ENCODE measurements around the gene SH3BGRL3.
A peak's percentile ranks its signal among the peaks of the same experiment; 100 is the strongest.
"Not testable (repeated sequence)": the region's sequence is repeated elsewhere in the genome, so short reads cannot be mapped to it uniquely, and the experiment has no call there.

The SH3BGRL3 gene

GRCh38 chr1:26317146-26317545 is 37.3 kb downstream of the SH3BGRL3 start:
- no peak for DNase-seq (ENCODE audit: low read depth, low spot score)

DNA sequence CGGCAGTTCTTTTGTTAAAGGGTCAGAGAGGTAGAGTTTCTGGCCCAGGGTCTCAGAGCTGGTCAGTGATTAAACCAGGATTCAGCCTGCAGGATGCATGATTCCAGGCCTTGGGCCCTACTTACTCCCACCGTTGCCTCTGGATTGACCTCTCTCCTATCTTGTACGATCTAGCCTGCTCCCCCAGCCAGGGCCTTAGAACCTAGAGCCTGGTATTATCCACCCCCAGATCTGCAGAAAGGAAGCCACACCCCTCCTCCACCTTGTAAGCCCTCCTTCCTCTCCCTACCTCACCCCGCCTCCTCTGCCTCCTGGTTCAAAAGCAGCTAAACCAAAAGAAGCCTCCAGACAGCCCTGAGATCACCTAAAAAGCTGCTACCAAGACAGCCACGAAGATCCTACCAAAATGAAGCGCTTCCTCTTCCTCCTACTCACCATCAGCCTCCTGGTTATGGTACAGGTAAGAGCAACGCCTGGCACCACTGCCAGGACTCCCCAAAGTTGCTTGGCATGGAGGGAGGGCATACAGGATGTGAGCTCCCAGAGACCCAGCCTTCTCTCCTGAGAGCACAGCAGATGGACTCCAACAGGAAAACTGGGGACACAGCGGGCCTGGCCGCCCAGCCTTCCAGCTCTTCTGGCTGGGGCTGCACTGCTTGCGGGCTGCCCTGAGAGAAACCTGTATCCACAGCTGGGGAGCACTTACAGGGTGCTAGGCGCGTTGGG is 37.9 kb downstream of the SH3BGRL3 start, which contains the start of gene CD52:
Gene CD52 (plus strand): TSS at position 347 of the 726 bp plus-strand sequence. CDS start 60 bp downstream, at position 407.
- DNase-seq (ENCODE audit: low read depth, low spot score), result no peak

DNA sequence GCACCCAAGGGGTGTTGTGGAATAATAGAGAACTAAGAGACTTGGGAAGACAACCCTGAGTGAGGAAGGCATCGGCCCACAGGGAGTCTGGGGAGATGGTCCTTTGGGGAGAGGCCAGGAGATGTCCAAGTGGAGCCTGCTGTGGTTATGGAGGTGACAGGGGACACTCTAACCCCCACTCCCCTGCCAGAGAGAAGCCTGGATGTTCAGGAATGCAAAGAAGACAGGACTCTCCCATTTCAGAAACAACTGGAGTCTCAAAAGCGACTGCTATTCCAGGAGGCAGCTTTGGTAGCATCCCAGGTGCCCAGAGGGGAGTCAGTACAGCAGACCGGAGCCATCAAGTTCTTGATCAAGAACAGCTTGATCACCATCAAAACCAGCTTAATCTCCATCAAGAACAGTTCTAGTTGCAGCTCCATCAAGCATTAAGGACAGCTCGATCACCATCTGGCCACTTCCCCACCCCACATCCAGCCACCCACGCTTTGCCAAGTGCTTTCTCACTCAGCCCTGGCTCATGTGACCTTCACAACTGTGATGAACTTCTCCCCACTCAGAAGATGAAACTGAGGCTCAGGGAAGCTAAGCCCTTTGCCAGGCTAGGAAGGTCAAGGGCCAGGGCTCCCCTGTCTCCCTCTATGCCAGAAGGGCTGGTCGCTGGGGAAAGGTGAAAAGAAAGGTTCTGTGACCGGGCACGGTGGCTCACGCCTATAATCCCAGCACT is 38.6 kb downstream of the SH3BGRL3 start:
- no peak for DNase-seq (ENCODE audit: low read depth, low spot score)

DNA sequence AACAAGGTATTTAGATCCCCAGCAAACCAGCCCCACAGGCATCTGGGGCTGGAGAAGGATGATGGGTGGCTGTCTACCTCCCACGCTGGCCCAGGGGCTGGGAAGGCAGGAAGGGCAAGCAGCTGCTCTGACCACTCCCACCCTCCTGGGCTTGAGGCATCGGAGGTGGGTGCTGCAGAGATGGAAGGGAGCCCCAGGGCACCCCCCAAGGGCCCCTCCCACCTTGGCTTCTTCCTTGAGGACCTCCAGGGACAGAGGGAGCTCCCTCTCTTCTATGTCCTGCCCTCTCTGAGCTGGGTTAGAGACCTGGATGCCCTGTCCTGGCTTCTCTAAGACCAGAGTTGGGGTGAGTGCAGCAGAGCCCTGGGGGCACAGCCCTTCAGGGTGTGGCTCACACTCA is 41.0 kb downstream of the SH3BGRL3 start:
- no peak for DNase-seq (ENCODE audit: low read depth, low spot score)

DNA sequence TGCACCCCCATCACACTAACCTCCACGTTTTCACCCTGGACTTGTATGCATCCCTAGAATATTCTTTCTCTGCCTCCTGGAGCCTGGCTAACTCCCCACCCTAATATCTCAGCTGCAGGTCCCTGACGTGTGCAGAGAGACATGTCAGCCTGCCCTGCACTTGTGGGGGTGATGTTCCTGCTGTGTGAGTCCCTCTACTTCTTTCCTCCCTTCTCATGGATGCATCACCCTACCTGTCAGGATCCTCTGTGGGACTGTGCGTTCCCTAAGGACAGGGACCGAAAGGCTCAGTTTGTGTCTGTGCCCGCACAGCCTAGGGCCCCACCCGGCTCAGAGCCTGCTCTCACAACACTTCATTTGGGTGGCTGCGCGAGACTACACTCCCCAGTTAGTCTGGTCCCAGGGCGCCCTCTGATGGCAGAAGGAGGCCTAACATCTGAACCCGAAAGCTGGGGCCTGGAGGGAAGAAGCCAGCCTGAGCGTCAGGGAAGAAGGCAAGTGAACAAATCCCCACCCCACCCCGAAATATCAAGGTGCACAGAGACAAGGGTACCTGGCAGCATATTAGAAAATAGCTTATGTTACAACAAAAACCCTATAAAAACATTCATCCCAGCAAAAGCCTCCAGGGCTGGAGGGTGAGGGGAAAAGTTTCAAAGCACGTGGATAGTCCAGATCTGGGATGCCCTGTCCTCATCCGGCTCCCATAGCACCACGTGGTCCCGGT is 41.6 kb downstream of the SH3BGRL3 start:
- DNase-seq (ENCODE audit: low read depth, low spot score), result peak; percentile 57

DNA sequence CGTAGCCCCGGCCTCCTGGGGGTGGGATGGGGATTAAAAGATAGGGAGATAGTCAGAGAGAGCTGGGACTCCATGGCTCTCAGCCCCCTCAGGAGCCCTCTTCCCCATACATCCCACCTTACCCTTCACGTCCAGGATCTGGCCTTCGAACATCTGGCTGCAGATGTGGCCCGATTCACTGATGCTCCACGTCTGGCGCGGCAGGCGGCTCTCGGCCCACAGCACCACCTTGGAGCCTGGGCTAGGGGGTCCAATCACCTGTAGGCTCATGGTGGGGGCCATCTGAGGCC is 42.1 kb downstream of the SH3BGRL3 start:
- no peak for DNase-seq (ENCODE audit: low read depth, low spot score)

DNA sequence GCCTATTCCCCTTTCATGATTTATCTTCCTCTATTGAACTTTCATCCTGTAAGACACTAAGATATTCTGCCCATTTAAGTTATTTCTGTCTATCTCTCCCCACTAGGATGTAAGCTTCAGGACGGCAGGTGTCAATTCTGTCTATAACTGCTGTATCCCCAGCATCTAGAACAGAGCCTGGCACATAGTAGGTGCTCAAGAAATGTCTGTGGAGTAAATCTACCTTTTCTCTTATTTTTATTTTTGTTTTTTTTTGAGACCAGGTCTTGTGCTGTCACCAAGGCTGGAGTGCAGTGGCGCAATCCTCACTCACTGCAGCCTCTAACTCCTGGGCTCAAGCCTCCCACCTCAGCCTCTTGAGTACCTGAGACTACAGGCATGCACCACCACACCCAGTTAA is 43.5 kb downstream of the SH3BGRL3 start:
- no peak for DNase-seq (ENCODE audit: low read depth, low spot score)

DNA sequence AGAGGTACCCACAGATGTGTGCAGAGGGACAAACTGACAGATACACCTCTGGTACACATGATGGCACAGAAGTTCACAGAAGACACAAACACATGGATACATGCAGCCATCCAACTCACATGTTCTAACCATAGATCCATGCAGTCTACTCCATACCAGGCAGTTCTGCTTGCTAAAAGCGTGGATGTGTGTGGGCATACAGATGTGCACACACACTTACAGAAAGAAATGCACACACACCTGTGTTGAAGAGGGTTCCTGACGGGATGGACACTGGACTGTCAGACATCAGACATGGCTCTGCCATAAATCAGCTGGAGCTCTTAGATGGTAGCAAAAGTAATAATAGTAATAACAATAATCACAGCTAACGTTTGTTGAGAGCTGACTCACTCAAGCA is 44.7 kb downstream of the SH3BGRL3 start:
- DNase-seq (ENCODE audit: low read depth, low spot score), result no peak

DNA sequence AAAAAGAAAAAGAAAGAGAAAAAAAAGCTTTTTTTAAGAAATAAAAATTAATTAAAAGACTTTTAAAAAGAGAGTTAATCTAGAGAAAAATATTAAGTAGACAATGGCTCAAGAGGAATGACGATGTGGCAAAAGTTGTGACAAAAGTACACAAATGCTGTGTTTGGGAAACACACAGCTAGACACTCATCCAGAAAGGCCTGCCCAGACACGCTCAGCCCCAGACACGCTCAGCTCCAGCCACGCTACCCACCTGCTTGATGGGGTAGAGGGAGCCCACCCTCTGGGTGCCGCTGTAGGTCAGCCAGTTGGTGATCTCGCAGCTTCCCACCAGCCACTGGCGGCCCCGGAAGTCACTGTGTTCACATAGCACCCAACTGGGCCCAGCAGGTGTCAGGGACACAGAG is 48.1 kb downstream of the SH3BGRL3 start:
- no peak for DNase-seq (ENCODE audit: low read depth, low spot score)

- no peak for DNase-seq (ENCODE audit: low read depth, low spot score)
Measured at GRCh38 chr1:26328597-26328996, 48.7 kb downstream of the SH3BGRL3 start.

- DNase-seq (ENCODE audit: low read depth, low spot score), result not testable (repeated sequence)
Measured at GRCh38 chr1:26329380-26329779, 49.5 kb downstream of the SH3BGRL3 start.

DNA sequence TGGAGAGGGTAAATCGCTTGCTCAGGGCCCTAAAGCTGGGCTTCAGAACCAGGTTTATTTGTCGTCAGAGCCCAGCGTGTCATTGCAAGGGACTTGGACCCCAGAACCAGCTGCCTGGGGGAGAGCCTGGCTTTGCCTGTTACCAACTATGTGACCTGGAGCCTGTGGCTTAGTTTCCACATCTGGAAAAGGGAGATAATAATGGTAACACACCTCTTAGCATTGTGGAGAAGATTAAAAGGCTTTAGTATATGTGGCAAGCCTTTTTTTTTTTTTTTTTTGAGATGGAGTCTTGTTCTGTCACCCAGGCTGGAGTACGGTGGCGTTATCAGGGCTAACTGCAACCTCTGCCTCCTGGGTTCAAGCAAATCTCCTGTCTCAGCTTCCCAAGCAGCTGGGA is 50.4 kb downstream of the SH3BGRL3 start:
- no peak for DNase-seq (ENCODE audit: low read depth, low spot score)
